GM21526 (cell line): ENCODE results near the gene CA10.

Experiments
- ATAC-seq: cut with Tn5 transposase; IDR thresholded peaks from one replicate; pipeline ENCODE4 v1.9.1; 2021; ENCODE audit warnings: moderate library complexity; ENCODE audit not compliant: unreplicated experiment, low FRiP score

Gene CA10

DNA sequence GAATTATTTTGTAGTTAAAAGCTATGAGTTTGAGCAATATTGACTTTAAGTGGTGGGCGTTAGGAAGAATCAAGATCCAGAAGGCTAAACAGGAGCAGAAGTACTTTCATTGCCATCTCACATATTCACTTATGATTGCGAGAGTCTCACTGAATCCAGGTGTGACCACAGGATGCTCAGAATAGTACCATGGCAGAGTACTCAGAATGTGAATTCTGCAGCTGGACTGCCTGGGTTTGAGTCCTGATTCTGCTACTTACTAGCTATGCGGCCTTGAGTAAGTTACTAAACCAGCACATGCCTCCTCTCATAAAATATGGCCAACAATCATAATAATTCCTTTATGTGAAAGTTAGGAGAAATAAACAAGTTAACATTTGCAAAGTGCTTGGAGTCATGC is 109.5 kb downstream of the CA10 start:
- ATAC-seq: no peak

DNA sequence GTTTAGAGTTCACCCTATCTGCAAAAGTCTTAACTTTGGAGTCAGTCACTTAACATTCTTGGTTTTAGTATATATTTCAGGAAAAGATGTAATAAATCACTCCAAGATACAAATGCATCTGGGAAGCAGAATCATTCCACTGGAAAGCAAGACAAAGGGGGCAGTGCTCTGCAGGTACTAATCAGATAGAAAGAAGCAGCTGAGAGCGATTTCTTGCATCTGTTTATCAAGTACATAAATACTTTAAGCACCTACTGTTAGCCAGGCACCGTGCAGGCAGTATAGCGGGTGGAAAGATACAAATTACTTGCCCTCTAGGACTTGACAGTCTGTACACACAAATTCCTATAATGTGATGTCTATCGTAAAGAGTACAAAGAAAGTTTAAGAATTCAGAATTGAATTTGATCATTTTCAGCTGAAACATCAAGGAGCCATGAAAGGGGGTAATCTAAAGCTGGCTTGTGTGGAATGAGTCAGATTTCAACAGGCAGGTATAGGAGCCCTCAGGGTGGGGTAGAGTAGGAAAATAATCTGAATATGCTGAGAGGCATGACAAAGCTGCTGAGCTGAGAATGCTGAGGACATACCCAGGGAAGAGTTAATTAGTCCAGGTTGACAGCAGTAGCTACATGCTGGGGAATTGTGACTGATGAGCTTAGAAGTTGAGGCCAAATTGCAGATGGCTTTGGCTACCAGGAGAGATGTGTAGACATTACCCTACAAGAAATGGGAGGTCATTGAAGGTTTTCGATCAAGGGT is 110.2 kb downstream of the CA10 start:
- ATAC-seq: no peak

DNA sequence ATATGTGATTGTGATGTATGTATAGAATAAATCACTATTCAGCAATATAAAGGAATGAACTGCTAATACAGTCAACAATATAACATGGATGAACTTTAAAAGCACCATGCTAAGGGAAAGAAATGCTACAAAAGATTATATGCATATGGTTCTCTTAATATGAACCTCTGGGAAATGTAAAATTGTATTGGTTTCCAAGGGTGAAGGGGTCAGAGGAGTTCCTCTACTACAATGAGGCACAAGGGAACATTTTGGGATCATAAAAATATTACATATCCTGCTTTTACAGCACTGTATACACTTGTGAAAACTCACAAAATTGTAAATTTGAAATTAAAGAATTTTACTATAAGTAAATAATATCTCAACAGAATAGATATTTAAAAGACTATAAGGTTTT is 111.4 kb downstream of the CA10 start:
- no peak for ATAC-seq

DNA sequence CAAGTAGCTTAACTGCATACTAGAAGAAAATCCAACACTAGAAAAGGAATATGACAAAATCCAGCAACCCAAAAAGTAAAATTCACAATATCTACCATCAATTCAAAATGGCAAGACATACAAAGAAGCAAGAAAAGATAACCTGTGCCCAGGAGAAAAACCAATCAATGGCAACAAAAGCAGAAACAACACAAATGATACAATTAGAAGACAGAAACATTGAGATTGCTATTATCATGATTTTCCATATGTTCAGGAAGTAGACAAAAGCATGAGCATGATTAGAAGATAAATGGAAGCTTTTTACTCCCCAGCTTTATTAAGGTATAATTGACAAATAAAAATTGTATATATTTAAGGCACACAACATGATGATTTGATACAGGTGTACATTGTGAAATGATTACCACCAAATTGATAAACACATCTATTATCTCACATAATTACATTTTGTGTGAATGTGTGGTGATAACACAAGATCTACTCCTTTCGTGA is 117.3 kb downstream of the CA10 start:
- ATAC-seq: no peak

DNA sequence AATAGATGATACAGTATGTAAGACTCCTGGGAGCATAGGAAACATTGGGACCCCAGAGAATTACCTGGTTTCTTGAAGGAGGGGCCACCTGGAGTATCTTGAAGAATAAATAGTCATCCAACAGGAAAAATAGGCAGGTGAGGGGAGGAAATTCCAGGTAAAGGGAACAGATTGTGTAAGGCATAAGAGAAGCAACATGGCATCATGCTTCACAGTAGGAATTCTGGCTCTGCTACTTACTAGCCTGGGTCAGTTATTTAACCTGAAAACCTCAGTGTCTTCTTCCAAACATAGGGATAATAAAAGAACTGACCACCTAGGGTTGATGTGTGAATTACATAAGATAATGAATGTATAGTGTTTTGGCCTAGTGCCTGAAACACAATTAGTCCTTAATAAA is 122.1 kb downstream of the CA10 start:
- ATAC-seq: no peak

DNA sequence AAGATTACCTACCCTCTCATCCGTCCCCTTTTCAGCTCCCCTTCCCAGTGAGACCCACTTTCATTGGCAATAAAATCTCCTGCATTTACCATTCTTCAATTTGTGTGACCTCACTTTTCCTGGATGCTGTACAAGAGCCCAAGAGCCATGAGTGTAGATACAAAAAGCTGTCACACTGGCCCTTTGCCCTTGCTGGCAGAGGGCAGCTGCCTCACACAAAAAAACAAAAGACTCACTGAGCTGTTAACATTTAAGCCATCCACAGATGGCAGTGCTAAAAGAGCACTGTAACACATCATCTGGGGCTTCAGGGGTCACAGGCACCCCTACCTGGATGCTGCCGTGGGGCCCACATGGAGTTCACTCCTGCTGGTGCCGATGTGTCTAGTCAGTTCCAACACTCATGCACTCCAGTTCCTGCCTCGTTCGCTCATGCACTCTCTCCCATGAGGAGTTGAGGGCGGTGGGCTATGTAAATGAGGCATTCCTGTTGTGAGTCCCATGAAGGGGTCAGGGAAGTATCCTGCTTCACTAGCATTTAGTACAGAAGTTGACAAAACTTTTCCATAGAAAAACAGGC is 123.1 kb downstream of the CA10 start:
- no peak for ATAC-seq

DNA sequence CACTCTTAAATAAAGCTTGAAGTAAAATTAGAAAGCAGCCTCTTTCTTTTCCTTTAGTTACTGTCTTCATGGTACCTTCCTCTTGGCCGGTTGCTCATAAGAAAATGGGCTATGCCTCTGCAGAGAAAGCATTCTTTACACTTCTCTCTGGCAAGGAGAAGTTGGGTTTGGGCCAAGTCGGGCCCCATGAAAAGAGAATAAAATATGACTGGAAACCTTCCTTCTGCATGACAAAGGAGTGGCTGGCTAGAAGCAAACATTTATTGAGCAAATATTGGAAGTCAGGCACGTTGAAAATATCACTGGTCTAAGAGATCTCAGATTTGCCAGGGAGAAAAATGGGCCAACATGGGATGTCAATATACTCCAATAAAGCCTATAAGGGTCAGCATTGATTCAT is 126.1 kb downstream of the CA10 start:
- no peak for ATAC-seq

DNA sequence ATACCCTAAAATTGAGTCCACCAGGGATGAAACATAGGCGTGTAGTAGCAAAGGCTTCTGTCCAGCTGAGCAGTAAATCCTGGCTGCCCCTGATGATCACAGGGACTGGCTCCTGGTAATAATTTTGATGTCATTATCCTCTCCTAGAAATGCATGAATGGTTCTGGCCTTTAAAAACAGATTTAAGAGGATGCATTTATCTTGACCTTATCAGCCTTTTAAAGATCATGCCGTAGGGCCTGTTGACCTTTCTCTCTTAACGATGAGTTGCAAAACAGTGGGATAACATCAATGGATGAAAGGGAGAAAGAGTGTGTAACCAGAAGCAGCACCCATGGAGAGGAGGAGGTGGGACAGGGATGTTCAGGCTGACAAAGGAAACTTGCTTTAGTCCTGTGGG is 128.5 kb downstream of the CA10 start:
- ATAC-seq: no peak

DNA sequence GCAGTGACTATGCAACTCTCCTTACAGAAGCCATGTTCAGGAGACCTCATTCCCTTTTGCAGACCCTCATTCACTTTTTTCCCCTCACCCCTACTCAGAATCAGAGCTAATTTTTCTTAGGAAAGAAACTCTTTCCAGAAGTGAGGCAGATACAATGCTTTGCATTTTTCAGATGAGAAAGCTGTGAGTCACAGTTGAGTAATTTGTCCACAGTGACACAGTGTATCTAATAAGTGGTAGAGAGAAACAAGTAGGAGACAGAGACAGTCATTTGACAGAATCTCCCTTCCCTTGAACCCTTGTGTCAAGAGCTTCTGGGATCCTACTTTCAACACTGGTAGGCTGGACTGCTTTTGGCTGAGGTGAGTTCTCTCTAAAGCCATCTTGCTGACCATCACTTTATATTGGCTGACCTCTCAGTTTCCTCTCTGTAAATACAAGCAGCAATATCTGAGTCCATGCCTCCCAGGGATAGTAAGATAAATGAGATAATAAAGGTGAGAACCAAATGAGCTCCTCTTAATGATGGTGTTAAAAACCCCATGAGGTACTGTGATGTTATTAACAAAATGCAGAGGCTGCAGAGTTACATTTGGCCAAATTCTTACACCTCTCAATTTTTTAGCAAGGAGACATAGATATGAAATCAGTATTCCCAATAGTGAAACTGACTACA is 130.8 kb downstream of the CA10 start:
- ATAC-seq: no peak

DNA sequence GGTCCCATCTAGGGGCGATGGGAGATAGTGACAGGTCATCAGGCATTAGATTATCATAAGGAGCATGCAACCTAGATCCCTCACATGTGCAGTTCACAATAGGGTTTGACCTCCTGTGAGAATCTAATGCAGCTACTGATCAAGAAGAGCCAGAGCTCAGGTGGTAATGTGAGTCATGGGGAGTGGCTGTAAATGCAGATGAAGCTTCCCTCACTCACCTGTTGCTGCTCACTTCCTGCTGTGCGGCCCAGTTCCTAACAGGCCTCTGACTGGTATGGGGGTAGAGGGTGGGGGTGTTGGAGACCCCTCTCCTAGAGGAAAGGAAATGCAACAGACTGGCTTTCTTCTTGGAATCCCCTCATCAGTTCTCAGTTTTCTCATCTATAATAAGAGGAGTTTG is 131.4 kb downstream of the CA10 start:
- no peak for ATAC-seq

DNA sequence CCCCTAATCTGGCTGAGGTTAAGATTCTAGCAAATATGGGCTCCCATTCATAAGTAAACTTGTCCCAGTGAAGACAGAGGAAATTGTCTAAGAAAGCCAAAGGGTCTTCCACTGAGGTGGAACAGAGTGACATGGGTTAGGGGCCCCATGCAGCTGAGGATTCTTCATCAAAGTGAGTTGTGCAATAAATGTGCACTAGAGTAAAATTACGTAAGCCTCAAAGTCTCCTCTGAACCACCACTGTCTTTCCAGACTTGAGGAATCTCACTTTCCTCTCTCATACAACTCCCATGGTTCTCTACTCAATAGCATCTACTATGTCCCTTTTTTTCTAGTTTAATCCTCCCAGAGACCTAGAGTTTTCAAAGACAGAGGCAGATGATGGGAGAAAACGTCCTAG is 132.4 kb downstream of the CA10 start:
- no peak for ATAC-seq

DNA sequence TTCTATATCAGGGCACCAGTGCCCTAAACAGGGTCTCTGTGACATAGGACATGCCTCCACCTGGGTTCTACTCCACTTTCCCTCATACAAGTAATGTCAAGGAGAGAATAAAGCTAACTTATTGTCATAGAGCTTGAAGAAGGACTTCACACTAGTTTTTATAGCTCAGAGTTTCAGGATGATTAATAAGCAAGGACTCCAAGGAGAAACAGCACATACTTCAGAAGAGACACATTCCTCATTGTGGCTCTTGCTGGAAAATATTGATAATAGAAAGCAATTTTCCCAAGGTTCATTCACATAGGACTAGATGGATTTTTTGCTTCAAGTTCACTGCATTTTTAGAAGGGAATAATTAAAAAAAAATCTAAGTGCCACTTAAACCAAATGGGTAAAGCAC is 133.3 kb downstream of the CA10 start:
- no peak for ATAC-seq

DNA sequence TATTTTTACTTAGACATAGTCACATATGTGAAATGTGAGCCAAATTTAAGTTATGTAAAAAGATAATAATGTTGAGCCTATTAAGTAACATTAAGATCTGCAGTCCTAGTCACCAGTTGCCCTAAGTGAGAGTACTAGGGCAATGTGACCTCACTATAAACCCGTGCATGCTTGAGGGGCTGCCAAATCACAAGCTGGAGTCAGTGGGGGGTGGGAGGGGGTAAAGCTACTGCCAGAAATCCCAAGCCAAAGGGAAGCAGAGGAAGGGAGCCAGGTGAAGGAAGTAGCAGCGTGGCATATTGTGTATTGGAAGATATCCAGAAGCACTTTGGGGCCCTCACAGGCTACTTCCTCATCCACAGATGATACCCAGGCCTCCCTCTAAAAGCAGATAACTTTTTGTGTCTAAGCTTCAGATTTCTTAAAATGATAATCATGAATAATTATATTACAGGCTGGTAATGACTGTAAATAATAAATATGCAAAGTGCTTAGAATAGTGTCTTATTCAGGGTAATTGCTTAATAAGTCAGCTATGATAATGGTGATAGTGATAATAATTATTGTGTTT is 134.1 kb downstream of the CA10 start:
- no peak for ATAC-seq

DNA sequence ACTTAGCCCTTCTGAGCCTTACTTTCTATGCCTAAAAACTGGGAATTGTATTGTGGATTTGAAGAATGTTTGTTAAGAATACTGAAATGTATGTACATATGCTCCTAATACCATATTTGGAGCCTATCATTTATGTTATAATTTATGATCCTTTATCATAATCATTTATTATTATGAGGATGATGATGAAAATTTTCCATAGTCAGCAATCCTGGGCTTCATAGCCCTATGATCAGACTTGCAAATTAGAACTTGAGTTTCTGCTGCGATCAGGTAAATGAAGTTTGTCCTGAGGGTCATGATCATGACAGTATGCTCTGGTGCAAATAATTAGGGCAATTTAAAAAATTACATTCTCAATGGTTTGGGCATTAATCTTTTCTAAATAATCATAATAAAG is 147.4 kb downstream of the CA10 start:
- no peak for ATAC-seq

DNA sequence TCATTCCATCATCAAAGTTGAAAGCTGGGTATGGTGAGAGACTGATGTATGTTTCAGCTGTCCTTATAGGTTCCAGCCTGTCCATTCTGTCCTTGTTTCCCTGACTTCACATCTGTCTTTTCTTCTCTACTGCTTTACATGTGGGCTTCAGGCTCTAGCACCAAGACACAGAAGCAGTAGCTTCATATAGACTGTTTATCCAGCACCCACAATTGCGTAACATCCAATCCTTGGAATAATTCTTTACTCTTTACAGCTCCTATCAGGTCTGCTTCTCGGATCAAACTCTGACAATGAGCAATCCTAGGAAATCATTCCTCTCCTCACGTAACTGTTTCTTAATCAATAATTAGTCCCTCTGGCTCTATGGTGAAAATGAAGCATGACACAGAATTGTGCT is 158.9 kb downstream of the CA10 start:
- no peak for ATAC-seq

DNA sequence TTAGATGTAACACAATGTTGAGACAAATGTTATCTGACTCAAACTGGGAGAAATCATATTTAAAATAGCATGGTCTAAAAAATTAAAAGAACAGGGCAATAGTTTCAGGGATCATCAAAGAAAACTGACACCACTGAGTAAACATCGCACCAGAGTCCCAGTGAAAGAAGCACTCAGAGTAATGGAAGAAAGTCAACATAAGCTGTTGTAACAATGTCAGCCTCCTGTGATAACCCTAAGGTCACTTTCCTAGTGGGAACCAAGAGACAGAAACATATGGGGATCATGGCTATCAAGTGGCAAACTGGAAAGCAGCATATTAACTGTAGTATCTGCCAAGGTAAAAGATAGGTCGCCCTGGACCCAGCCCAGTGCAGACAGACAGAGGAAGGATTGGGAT is 160.8 kb downstream of the CA10 start:
- ATAC-seq: no peak

DNA sequence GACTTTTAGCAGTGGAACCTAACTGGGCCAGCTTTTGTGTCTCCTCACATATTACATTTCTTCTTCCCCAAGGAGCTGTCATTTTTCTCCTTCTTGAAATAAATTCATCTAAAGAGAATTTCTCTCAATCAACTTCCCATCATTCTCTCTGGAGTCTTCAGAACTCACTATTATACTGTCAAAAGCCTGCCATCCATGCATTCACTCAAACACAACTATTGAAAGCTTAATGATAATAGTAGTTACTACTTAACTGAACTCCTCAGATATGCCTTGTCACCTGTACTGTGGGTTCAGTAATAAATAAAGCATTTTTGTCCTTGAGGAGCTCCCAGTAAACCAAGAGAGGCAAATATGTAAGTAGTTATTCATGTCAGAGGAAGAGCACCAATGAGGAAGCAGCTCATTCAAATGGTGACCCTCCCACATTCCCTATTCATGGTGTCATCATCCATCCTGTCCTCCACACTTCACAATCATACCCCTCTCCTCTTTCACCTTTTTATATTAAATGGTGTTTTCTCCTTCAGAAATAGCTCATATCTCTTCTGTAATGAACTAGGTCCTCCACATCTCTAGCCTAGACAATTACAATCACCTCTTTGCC is 162.6 kb downstream of the CA10 start:
- no peak for ATAC-seq

DNA sequence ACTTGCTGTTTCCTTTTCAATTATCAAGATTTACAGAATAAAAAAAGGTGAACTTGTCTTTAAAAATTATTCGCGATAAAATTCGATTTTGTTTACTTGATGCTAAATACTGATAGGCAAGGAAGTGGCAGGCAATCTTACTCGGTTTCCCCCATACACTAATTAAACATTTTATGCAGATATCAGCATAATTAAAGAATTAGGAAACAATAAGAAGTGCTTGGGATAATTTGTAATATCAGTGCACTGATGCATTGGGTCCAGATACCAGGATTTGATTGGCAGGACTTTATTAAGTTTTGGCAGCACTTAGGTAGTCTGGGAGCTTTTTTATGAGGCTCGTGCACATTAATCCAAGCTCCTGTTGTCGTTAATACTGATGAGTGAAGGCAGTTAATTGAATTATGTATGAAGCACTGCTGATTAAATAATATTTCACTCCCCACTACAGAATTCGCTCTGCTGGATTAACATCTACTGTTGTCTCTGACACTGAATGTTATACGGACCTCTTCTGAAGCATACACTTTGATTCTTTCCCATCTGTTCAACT is 165.6 kb downstream of the CA10 start:
- ATAC-seq: no peak

DNA sequence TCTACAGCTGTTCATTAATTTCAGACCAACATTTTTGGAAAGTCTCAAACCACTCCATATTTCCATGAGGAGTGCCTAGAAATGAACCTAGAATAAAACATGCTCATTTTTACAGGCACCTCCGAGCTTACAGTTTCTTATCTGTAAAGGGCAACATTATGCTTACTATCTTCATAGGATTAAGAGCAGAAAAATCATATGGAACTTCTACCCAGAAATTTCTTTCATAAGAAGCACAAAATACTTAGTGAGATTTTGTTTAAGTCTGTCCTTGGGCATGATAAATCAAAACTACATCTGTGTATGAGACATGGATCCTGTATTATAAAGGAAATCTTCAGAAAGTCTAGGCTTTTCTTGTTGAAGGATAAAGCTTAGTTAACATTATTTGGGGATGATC is 187.4 kb downstream of the CA10 start:
- no peak for ATAC-seq

DNA sequence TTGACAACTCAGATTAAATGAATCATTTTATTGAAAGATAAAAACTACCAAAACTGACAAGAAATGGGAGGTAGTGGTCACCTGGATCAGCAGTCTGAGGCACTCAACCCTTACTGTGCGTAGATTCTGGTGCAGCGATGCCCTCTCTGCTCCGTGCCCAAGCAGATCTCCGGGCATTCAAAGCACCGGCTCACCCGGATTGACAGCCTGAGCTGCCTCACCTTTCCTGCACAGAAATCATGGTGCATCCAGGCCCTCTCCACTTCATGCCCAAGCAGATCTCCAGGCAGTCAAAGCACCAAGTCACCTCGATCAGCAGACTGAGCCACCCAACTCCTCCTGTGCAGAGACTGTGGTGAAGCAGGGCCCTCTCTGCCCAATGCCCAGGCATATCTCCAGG is 196.8 kb downstream of the CA10 start:
- ATAC-seq: no peak

DNA sequence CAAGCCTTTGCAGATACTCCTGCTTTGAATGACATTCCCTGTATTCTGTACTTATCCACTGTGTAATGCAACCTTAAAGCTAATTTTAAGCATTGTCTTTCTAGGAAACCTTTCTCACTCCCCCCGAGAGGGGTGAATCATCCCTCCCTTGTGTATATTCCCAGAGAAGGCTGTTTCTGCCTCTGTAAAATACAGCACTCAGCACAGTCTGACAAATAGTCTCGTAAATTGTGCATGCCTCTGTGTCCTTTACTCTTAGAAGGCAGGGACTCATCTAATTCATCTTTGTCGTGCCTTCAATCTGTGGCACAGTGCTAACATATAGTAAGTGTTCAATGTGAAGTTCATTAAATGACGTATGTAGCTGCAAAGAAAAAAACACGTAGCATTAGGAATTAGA is 200.7 kb downstream of the CA10 start:
- no peak for ATAC-seq
